ENCODE measurements around the gene MARCHF5. TPM values are rescaled to one million over a fixed set of nuclear protein-coding genes. Genes with fewer than 3 reads are reported as not detected.

Gene MARCHF5
- total RNA-seq, 1 experiment from 2014 or later: 32.2 TPM

DNA sequence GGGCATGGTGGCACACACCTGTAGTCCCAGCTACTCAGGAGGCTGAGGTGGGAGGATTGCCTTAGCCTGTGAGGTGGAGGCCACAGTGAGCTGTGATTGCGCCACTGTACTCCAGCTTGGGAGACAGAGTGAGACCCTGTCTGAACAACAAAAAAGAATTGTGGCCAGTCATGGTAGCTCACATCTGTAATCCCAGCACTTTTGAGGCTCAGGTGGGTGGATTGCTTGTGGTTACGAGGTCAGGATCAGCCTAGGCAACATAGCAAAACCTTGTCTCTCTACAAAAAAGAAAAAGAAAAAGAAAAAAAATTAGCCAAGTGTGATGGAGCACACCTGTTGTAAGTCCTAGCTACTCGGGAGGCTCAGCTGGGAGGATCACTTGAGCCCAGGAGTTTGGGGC lies 22.8 kb downstream of the MARCHF5 start (continued):
- no peak for TF ChIP-seq PREB (CRISPR knock-in tag; IDR thresholded peaks at IDR 0.05; ENCODE audit: borderline replicate concordance)
- TF ChIP-seq ZNF425 (CRISPR knock-in tag; conservative IDR thresholded peaks at IDR 0.05): no peak
- TF ChIP-seq SMAD4 (CRISPR knock-in tag; IDR thresholded peaks at IDR 0.05): no peak

GRCh38 chr10:92316610-92317009 lies 25.6 kb downstream of the MARCHF5 start:
- POLR2A ChIA-PET: interaction anchor here (0.6 kb wide), 1 partner anchor 254 kb away, joined by 3 read pairs; no protein-coding TSS in a partner anchor
- no peaks in the 10 kb centered on the region for H3K4me1 Mint-ChIP-seq
- H3K27me3 Mint-ChIP-seq (ENCODE audit: low read depth): no peaks in the 10 kb centered on the region
- CTCF ChIA-PET: no interaction called here
- DNase-seq (ENCODE audit: low spot score) (no peak), ATAC-seq (no peak)
- H3K4me3 Mint-ChIP-seq: no peak overlapping the region
- TF ChIP-seq ZNF423 (CRISPR knock-in tag; IDR thresholded peaks at IDR 0.05) (no peak), USF1 (CRISPR knock-in tag; IDR thresholded peaks at IDR 0.05) (no peak), GABPB1 (CRISPR knock-in tag; IDR thresholded peaks at IDR 0.05) (no peak), ZBTB21 (CRISPR knock-in tag; IDR thresholded peaks at IDR 0.05; ENCODE audit: borderline replicate concordance) (no peak), PREB (CRISPR knock-in tag; IDR thresholded peaks at IDR 0.05; ENCODE audit: borderline replicate concordance) (no peak)
- TF ChIP-seq, protein P1, sequence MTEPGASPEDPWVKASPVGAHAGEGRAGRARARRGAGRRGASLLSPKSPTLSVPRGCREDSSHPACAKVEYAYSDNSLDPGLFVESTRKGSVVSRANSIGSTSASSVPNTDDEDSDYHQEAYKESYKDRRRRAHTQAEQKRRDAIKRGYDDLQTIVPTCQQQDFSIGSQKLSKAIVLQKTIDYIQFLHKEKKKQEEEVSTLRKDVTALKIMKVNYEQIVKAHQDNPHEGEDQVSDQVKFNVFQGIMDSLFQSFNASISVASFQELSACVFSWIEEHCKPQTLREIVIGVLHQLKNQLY (CRISPR knock-in tag; IDR thresholded peaks at IDR 0.05): no peak
- TF ChIP-seq, protein P2, sequence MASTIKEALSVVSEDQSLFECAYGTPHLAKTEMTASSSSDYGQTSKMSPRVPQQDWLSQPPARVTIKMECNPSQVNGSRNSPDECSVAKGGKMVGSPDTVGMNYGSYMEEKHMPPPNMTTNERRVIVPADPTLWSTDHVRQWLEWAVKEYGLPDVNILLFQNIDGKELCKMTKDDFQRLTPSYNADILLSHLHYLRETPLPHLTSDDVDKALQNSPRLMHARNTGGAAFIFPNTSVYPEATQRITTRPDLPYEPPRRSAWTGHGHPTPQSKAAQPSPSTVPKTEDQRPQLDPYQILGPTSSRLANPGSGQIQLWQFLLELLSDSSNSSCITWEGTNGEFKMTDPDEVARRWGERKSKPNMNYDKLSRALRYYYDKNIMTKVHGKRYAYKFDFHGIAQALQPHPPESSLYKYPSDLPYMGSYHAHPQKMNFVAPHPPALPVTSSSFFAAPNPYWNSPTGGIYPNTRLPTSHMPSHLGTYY (CRISPR knock-in tag; IDR thresholded peaks at IDR 0.05): no peak
- TF ChIP-seq, protein P3, sequence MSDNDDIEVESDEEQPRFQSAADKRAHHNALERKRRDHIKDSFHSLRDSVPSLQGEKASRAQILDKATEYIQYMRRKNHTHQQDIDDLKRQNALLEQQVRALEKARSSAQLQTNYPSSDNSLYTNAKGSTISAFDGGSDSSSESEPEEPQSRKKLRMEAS (CRISPR knock-in tag; IDR thresholded peaks at IDR 0.05): no peak
- no peak overlapping the region for H3K27ac Mint-ChIP-seq
- no peaks in the 10 kb centered on the region for H3K9me3 Mint-ChIP-seq
- peaks cover 32% of the 10 kb centered on the region for H3K36me3 Mint-ChIP-seq

DNA sequence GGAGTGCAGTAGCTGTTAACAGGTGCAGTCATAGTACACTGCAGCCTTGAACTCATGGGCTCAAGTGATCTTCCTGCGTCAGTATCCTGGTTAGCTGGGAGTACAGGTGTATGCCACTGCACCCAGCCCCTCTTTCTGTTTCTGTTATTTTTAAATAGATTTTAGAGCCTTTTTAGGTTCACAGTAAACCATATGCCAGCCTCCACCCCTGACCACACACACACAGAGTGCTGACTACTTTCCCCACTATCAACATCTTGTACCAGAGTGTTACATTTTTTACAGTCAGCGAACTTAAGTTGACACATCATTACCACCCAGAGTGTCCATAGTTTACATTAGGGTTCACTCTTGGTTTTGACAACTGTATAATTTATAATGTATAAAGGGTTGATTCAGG lies 32.1 kb downstream of the MARCHF5 start:
- Mint-ChIP-seq H3K9me3 (no peaks in the 10 kb centered on the region), H3K4me3 (no peak overlapping the region), H3K36me3 (peaks cover 9% of the 10 kb centered on the region; the same call in 1 of the 2 replicates), H3K4me1 (peaks cover 13% of the 10 kb centered on the region), H3K27me3 (ENCODE audit: low read depth) (no peaks in the 10 kb centered on the region), H3K27ac (no peak overlapping the region)
- DNase-seq (ENCODE audit: low spot score) (no peak), ATAC-seq (no peak)
- ChIA-PET POLR2A (interaction anchor here (0.6 kb wide), 1 partner anchor 159 kb away, joined by 3 read pairs; no protein-coding TSS in a partner anchor), CTCF (no interaction called here)
- no peak for TF ChIP-seq ZNF219 (CRISPR knock-in tag; IDR thresholded peaks at IDR 0.05; ENCODE audit: borderline replicate concordance)
- no peak for TF ChIP-seq ATF3 (CRISPR knock-in tag; conservative IDR thresholded peaks at IDR 0.05)
- TF ChIP-seq ZNF232 (CRISPR knock-in tag; IDR thresholded peaks at IDR 0.05): no peak
- no peak for TF ChIP-seq NFYB (CRISPR knock-in tag; conservative IDR thresholded peaks at IDR 0.05; ENCODE audit: low read depth)
- TF ChIP-seq, protein P4, sequence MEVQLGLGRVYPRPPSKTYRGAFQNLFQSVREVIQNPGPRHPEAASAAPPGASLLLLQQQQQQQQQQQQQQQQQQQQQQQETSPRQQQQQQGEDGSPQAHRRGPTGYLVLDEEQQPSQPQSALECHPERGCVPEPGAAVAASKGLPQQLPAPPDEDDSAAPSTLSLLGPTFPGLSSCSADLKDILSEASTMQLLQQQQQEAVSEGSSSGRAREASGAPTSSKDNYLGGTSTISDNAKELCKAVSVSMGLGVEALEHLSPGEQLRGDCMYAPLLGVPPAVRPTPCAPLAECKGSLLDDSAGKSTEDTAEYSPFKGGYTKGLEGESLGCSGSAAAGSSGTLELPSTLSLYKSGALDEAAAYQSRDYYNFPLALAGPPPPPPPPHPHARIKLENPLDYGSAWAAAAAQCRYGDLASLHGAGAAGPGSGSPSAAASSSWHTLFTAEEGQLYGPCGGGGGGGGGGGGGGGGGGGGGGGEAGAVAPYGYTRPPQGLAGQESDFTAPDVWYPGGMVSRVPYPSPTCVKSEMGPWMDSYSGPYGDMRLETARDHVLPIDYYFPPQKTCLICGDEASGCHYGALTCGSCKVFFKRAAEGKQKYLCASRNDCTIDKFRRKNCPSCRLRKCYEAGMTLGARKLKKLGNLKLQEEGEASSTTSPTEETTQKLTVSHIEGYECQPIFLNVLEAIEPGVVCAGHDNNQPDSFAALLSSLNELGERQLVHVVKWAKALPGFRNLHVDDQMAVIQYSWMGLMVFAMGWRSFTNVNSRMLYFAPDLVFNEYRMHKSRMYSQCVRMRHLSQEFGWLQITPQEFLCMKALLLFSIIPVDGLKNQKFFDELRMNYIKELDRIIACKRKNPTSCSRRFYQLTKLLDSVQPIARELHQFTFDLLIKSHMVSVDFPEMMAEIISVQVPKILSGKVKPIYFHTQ (CRISPR knock-in tag; IDR thresholded peaks at IDR 0.05): no peak
- TF ChIP-seq, protein P5, sequence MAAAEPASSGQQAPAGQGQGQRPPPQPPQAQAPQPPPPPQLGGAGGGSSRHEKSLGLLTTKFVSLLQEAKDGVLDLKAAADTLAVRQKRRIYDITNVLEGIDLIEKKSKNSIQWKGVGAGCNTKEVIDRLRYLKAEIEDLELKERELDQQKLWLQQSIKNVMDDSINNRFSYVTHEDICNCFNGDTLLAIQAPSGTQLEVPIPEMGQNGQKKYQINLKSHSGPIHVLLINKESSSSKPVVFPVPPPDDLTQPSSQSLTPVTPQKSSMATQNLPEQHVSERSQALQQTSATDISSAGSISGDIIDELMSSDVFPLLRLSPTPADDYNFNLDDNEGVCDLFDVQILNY (CRISPR knock-in tag; IDR thresholded peaks at IDR 0.05): no peak
- TF ChIP-seq SMAD3 (CRISPR knock-in tag; IDR thresholded peaks at IDR 0.05; ENCODE audit: borderline replicate concordance): no peak
- TF ChIP-seq FOXP4 (CRISPR knock-in tag; IDR thresholded peaks at IDR 0.05): no peak
- no peak for TF ChIP-seq ESRRA (CRISPR knock-in tag; IDR thresholded peaks at IDR 0.05; ENCODE audit: borderline replicate concordance)
